ENCODE measurements around the gene TLX2. TPM values are rescaled to one million over a fixed set of nuclear protein-coding genes. Genes with fewer than 3 reads are reported as not detected.

Gene TLX2
- total RNA-seq, 1 experiment from 2014 or later: 0.34 TPM

- no peak for DNase-seq (ENCODE audit: low read depth)
These were observed 17.4 kb downstream of the TLX2 start for GRCh38 chr2:74531666-74532065.

- DNase-seq (ENCODE audit: low read depth): peak; percentile 63
These were observed 18.0 kb downstream of the TLX2 start for GRCh38 chr2:74532222-74532621.

- no peak for DNase-seq (ENCODE audit: low read depth)
These were observed 19.2 kb downstream of the TLX2 start for GRCh38 chr2:74533464-74533863.

GRCh38 chr2:74534411-74534810 lies 20.2 kb downstream of the TLX2 start:
- no peak for DNase-seq (ENCODE audit: low read depth)

- DNase-seq (ENCODE audit: low read depth): no peak
These were observed 21.3 kb downstream of the TLX2 start for GRCh38 chr2:74535440-74535965.

GRCh38 chr2:74536166-74536950 lies 22.1 kb downstream of the TLX2 start:
- no peak for DNase-seq (ENCODE audit: low read depth)

GRCh38 chr2:74537140-74537539 lies 22.9 kb downstream of the TLX2 start:
- DNase-seq (ENCODE audit: low read depth): no peak

GRCh38 chr2:74538881-74539339 lies 24.7 kb downstream of the TLX2 start:
- no peak for DNase-seq (ENCODE audit: low read depth)

- no peak for DNase-seq (ENCODE audit: low read depth)
These were observed 26.0 kb downstream of the TLX2 start for GRCh38 chr2:74540291-74540690.

GRCh38 chr2:74542978-74543377 lies 28.7 kb downstream of the TLX2 start:
- no peak for DNase-seq (ENCODE audit: low read depth)

GRCh38 chr2:74544634-74545033 lies 30.4 kb downstream of the TLX2 start:
- DNase-seq (ENCODE audit: low read depth): no peak

- DNase-seq (ENCODE audit: low read depth): no peak
These were observed 31.8 kb downstream of the TLX2 start for GRCh38 chr2:74546004-74546403.

GRCh38 chr2:74548285-74548899 lies 34.1 kb downstream of the TLX2 start:
- DNase-seq (ENCODE audit: low read depth): no peak

GRCh38 chr2:74548900-74549826 lies 34.9 kb downstream of the TLX2 start:
- peak; percentile 36 for DNase-seq (ENCODE audit: low read depth)

GRCh38 chr2:74550231-74550630 lies 36.0 kb downstream of the TLX2 start:
- no peak for DNase-seq (ENCODE audit: low read depth)

GRCh38 chr2:74551530-74551929 lies 37.3 kb downstream of the TLX2 start:
- no peak for DNase-seq (ENCODE audit: low read depth)

- no peak for DNase-seq (ENCODE audit: low read depth)
These were observed 38.0 kb downstream of the TLX2 start for GRCh38 chr2:74551942-74552913.

GRCh38 chr2:74552914-74553811 lies 38.9 kb downstream of the TLX2 start:
- DNase-seq (ENCODE audit: low read depth): peak; percentile 57
